HG03460 (cell line): ENCODE data around the gene EDN1.
A peak's percentile ranks its signal among the peaks of the same experiment; 100 is the strongest.

ENCODE experiments used
- ATAC-seq: cut with Tn5 transposase; IDR thresholded peaks from one replicate; pipeline ENCODE4 v1.9.1; 2021; ENCODE audit not compliant: unreplicated experiment

EDN1 gene

DNA sequence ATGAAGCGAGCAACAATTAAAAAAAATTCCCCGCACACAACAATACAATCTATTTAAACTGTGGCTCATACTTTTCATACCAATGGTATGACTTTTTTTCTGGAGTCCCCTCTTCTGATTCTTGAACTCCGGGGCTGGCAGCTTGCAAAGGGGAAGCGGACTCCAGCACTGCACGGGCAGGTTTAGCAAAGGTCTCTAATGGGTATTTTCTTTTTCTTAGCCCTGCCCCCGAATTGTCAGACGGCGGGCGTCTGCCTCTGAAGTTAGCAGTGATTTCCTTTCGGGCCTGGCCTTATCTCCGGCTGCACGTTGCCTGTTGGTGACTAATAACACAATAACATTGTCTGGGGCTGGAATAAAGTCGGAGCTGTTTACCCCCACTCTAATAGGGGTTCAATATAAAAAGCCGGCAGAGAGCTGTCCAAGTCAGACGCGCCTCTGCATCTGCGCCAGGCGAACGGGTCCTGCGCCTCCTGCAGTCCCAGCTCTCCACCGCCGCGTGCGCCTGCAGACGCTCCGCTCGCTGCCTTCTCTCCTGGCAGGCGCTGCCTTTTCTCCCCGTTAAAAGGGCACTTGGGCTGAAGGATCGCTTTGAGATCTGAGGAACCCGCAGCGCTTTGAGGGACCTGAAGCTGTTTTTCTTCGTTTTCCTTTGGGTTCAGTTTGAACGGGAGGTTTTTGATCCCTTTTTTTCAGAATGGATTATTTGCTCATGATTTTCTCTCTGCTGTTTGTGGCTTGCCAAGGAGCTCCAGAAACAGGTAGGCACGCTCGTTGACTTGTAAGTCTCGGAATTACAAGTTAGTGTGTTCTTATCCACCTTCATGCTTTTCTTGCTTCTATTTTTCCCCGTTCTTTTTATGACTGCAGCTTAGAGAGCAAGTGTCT, at the start of gene EDN1:
Gene EDN1 (plus strand): TSS at position 429 of the 888 bp plus-strand sequence. CDS start 269 bp downstream, at position 698.
- peak; percentile 70 for ATAC-seq

DNA sequence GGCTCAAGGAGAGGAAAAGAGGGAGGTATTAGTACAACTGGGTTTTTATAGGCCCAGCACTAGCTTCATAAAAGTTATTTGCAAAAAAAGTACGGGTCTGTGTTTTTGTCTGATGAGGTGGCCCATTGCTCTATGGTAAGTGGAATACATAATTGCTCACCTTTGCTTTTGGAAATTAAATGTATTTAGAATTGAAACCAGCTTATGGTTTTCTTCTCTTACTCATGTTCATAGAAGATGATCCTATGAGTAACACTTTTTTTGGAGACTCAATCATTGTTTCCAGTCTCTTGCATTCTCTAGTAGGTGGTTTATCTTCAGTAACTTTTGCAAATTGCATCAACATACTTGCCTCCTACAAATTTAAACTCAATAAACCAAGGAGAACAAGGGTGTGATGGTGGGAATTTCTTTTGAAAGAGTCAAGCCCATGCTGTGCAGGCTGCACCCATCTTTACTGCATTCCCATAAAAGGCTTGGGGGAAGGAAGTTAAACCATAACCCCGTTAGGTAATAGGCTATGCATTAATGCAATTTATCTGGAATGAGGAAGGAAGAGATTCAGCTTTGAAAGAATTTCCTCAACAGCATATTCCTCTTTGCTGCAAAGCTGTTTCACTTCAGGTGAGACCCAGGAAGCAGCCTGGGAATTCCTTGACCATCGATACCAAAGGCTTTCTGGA, 48.5 kb upstream of the EDN1 start:
- ATAC-seq: no peak

DNA sequence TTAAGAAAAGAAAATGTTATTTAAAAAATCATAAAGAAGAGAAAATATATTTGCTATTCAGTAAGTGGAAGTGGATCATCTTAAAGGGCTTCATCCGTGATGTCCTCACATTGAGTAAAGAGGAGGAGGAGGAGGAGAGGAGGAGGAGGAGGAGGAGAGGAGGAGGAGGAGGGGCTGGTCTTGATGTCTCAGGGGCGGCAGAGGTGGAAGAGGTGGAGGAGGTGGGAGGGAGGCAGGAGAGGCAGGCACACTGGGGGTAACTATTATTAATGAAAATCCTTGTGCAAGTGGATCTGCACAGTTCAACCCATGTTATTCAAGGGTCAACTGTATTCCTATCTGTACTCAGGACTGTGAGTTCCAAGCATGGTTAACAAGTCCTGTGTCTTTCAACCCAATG, 47.0 kb upstream of the EDN1 start:
- no peak for ATAC-seq

DNA sequence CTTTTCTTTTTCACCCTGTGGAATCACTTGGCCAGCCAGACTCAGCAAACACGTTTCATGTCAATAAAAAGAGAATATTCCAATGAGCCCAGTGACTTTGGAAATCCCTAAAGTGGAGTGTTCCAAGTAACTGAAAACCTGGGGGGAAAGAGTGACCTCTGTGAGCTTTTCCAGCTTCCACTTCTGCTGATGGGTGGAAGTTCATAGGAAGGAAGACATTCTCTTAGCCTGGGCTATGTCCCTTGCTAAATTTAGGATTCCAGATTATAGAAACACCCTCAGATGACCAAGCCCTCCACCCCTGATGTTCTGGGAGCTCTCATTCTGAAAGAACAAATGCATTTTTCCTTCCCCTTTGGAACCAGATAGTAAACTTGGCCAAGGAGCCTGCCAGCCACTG, 44.8 kb upstream of the EDN1 start:
- no peak for ATAC-seq

DNA sequence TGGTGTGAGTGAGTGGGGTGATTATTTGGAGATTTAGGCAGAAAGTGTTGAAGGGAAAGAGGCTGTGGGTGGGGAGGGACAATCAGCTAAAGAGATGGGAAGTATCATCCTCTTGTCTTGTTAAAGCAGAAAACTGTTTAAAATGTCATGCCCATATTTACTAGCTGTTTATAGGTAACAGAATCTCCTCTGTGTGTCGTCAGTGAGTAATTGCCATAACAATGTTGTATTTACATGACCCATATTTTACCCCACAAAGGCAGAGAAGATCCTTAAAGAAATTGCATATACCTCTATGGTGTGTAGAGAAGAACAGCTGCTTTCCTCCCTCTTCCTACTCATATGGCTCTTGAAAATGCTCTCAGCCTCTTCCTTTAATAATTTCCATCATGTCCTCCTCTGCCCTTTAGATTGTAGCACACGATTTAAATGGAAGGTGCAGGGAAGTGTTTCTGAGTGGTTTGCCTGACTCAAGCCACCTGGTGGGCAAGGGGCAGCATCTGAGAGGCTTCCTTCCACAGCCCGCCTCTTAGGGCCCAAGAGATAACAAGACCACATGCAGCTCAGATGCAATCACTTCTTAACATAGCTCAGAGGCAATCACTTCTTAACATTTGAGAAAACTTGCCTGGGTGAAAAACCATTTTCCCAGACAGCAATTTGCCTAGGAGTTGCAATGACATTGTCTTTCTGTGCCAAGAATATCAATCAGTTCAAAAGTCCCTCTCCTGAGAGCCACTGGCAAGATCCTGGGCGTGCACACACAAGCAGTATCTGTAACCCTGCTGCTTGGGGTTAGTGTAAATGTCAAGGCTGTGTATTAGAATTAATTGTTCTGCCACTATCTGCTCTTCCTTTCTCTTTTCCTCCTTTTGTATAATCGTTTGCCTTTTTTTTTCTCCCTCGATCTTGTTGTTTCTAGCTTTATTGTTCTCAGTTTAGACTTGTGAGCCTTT, 44.1 kb upstream of the EDN1 start:
- ATAC-seq: no peak

DNA sequence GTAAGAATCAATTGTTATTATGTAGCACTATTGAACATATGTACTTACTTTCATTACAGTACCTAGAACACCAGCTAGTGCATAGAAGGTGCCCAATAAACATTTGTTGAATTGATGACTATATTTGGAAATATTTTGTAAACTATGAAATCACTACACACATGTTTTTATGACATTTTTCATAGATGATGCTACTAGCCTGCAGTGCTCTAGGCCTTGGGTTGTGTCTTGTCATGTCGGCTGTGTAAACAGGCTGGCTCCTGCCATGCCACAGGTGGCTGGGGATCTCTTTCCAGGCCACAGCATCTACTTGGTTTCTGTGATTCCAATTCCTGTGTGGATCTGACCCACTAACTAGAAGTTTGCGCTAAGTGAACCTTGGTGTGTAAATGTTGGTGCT, 43.3 kb upstream of the EDN1 start:
- no peak for ATAC-seq

DNA sequence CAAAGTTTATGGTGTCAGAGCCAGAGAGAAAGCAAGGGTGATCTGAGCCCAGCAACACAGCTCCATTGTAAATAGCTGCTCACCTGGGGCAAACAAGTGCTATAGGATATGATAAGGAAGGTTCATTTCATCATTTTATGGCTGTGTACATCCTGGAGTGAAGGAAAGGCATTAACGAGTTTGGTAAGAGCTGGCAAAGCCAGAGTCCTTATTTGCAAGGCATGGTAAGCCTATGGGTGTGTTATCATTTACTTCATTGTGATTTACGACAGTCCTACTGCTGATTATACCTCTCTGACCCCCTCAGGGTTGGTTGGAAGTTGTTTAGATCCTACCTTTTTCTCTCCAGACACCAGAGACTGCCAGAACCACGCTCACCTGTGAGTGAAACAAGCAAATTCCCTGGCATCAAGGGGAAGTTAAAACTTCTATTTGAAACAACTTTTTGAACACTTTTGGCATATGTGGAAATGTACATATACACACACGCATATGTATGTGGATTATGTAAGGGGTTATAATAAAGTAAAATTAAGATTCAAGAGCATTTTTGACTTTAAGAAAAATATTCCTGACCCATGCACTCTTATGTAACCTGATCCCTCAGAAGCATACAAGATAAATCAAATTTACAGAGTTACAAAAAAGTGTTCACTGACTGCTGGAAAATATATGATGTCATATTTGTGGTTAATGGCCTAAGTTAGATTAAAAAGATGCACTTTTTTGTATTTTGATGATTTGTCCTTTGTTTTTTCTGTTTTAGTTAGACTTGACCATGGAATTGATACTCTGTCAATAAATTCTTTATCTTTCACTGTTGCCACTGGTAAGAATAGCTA, 40.4 kb upstream of the EDN1 start:
- ATAC-seq: no peak

DNA sequence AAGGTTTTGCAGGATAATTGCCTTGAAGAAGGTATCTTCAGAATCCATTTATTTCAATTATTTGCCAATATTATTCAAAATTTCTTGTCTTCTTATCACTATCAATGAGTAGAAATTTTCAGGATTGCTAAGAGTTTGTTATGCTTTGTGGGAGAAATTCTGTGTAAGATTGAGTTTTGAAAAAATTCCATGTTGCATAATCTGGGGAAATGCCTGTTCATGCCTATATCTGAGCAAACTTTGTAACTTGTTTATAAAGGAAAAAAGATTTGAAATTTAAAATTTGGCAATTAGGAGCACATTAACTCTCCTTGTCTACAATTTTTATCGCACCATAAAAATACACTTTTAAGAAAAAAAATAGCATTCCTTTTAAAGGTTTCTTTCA, 39.8 kb upstream of the EDN1 start:
- ATAC-seq: no peak

DNA sequence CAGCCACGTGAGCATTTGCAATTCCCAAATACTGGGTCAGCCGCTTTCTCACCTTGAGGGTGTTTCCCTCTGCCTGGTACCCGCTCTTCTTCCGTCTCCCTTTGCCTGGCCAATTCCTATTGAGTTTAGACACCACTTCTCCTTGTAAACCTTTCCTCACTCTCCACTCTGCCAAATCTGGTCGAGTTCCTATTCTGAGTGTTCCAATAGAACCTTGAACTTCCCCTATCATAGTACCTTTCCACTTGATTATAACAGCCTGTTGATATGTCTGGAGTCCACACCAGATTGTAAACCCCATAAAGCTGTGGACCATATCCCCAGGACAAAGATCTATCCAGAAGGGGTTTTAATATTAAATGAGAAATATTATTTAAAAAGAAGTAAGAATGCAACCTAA, 36.0 kb upstream of the EDN1 start:
- no peak for ATAC-seq

DNA sequence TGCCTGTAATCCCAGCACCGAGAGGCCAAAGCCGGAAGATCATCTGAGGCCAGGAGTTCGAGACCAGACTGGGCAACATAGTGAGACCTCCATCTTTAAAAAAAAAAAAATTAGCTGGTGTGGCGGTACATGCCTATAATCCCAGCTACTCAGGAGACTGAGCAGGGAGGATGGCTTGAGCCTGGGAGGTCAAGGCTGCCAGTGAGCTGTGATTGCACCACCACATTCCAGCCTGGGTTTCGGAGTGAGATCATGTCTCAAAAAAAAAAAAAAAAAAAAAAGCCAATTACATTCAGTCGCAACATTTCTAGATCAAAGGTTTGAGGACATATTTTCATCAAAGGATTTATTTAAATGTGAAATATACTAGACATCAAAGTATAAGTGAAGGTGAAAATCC, 32.0 kb upstream of the EDN1 start:
- no peak for ATAC-seq

DNA sequence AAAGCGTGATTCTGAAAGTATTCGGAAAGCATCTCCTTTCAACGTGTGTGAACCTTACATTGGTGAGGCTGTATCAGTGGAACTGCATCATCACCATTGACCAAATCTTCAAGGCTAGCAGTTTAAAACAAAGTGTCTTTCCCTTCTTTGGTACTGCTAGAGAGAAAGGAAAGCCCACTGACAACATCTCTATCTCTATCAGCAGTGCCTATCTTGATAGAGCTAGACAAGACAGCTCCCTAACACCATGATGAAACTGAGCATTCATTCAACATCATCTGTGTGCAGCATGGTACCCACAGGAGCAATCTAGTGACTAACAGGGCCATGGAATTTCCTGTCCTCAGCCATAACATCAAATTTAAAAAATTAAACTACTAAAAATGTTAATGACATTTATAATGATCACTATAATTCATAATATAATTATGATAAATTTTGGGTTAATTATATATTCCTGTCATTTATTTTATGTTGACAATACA, 31.5 kb upstream of the EDN1 start:
- ATAC-seq: no peak

DNA sequence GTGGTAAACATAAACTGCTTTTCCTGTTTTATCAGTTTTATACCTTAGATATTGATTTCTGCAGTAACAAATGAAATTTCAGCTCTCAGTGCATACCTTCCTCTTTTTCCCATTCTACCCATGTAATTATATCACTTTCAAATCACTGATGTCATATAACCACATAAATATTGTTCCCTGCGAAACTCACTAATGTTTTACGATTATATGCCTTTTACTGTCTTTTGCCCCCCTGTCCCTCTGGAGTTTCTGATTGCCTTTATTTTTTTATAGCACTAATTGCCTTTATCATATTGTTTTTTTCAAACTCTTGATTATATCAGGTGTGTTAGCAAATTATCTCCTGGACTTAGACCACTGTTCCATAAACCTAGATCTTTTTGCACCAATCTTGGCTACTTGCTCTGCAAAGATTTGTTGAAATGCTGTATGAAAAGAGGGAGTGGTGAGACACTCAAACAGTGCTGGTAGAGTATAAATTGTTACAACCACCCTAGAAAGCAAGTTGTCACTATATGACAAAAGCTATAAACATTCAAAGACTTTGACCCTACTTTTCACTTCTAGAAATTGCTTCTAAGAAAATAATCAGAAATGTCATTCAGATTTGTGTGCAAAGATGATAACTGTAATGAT, 29.6 kb upstream of the EDN1 start:
- ATAC-seq: no peak

DNA sequence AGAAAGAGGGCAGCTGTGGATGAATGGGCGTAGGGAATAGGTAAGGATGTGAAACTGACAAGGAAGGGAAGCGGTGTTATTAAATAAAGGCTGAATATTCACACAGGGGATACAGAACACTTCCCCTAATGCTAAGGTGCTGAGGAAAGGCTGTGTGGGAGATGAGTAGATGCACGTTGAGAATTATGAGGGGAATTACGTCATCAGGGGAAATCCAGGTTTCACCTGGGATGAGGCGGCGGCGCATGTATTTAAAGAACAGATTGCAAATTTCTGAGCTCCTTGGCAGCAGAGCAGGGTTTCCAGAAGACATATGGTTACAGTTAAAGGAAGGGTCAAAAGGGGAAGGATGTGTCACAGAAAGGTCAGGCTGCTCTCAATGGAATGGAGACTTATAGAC, 28.7 kb upstream of the EDN1 start:
- ATAC-seq: no peak

DNA sequence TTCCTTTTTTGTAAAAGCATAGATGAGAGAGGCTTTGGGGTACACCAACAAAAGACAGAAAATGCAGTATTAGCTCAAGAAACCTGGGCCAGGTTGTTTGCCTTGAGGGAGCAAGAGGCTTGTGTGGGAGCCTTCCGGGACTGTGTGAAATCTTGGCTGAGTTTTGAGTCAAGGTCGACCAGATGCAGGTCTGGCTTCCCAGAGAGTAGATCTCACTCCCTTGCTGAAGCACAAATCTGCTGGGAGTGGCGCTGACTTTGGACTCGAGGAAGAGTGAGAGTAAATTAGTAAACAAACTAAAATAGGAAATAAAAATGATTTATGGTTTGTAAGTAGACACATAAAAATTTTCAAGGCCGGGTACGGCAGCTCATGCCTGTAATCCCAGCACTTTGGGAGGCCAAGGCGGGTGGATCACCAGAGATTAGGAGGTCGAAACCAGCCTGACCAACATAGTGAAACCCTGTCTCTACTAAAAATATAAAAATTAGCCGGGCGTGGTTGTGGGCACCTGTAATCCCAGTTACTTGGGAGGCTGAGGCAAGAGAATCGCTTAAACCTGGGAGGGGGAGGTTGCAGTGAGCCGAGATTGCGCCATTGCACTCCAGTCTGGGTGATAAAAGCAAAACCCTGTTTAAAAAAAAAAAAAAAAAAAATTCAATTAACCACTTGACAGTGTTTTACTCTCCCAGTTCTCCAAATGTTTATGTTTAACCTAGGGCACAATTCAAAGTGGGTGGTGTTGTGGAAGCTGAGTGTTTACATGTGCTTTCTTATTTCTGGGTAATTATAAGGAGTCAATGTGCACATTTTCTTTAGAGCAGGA, 27.7 kb upstream of the EDN1 start:
- no peak for ATAC-seq

DNA sequence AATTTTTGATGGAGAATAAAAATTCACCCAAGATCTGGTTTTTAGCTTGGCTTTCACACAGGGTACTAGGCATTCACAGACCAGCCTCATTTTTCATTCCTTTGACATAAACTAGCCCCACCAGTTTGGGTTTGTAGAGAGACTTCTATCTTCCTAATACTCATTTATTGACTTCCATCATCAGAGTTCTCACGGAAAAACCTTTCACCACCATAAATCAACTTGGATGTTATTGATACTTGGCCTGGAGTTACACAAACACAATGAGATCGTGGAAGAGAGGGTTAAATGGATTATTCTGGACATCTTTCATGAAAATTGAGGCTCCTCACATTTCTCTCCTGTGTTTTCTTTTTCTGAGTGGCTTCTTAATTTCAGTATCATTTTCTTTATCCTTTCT, 26.8 kb upstream of the EDN1 start:
- ATAC-seq: no peak

DNA sequence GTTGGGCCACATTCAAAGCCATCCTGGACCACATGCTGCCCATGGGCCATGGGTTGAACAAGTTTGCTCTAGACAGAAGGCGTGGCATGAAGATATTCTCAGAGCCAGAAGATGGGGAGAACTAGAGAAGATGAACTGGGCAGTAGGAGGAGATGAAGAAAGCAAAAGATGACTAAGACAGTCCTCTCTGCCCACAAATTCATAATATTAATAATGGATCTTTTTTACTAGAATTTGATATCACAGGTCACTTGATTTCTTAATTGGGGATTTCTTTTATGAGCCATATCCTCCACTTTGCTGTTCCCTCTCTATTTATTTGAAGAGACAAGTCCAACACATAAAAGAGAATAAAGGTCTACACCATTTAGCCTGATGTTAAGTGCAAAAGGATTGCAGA, 25.5 kb upstream of the EDN1 start:
- no peak for ATAC-seq

DNA sequence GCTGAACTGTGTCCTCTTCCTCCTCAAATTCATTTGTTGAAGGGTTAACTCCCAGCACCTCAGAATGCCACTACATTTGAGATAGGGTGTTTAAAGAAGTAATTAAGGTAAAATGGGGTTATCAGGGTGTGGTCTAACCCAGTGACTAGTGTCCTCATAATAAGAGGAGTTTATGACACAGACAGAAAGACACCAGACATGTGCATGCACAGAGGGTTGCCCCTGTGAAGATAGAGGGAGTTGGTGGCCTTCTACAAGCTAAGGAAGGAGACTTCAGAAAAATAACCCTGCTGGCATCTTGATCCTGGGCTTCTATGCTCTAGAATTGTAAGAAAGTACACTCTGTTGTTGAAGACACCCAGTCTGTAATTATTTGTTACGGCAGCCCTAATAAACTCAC, 24.9 kb upstream of the EDN1 start:
- ATAC-seq: no peak

DNA sequence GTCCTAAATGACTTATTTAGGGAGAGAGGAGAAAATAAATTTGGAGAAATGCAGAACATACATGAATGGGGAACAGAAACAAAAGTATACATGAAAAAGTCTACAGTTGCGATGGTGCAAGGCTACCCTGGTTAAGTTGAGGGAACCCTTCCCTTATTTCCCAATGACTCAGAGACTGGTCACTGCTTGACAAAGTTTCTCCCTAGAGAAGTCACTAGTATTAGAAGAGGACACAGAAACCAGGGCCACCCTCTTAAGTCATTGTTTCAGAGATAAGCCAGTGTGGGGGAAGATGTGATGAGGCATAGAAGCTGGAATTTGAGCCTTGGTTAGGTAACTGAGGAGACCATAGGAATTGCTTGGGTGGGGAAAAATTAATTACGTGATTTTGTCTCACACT, 24.4 kb upstream of the EDN1 start:
- no peak for ATAC-seq

DNA sequence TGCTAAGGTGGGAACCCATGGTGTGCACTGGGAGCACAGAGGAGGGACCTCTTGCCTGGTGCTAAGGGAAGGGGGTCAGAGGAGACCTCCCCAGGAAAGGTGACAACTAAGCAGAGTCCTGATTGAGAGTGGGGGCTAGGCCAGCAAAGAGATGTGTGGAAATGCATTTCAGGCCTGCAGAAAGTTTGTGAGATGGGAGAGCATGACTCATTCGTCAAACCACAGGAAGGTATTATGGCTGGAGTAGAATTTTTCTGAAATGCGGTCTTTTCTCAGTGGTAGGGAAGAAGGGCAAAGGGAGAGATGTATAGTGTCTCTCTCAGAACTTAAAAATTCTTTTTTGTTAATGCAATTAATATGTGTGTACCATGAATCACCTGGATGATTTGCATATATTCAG, 23.6 kb upstream of the EDN1 start:
- no peak for ATAC-seq
